Ovary (tissue), 9 donors: ENCODE data around the gene MB. TPM values are rescaled to one million over a fixed set of nuclear protein-coding genes. Genes with fewer than 3 reads are reported as not detected.

ENCODE experiments used
- DNase-seq, 5 donors: peaks; one replicate each; pipeline ENCODE4 v3.0.0-alpha.2; 2019 to 2020
- H3K27ac ChIP-seq, 2 donors: fragments of 200-600 bp; one replicate each; pipeline versions ENCODE4 v1.5.1 to v1.8.0; 2019 to 2022
- H3K27me3 ChIP-seq: fragments of 200-600 bp; one replicate; pipeline ENCODE4 v1.8.0; 2022
- H3K36me3 ChIP-seq: fragments of 200-600 bp; sonication (generic); one replicate; pipeline ENCODE4 v1.5.1; 2019
- H3K4me1 ChIP-seq: one replicate; pipeline ENCODE4 v1.8.1; 2013; ENCODE audit warnings: mild to moderate bottlenecking, moderate library complexity; ENCODE audit not compliant: insufficient read depth
- H3K4me3 ChIP-seq: fragments of 200-600 bp; sonication (generic); one replicate; pipeline ENCODE4 v1.5.1; 2017
- H3K9me3 ChIP-seq, 2 donors: fragments of 200-600 bp in 1 of 2; sonication (generic) in 1 of 2; one replicate each; pipeline versions ENCODE4 v1.5.1 to v1.8.1; 2013 to 2019; ENCODE audit warnings: mild to moderate bottlenecking in 1 of 2, moderate library complexity in 1 of 2
- EP300 ChIP-seq: sonication (generic); formaldehyde crosslinking; IDR thresholded peaks from one replicate; pipeline ENCODE4 v1.6.1; 2017; ENCODE audit warnings: antibody characterized with exemption
- POLR2A ChIP-seq: fragments of 450-650 bp; IDR thresholded peaks from one replicate; pipeline ENCODE4 v1.6.1; 2017; ENCODE audit warnings: antibody characterized with exemption, mild to moderate bottlenecking, moderate library complexity
- WGBS, 3 donors: extraction: QIAGEN DNeasy Blood & Tissue Kit in 1 of 3; methylation state at CpG; one replicate each; pipeline versions ENCODE4 v1.1.5 to v1.1.7; 2013 to 2017; 5-methylcytosine and 5-hydroxymethylcytosine counted together
- intact Hi-C, 4 donors: fragments of 100-400 bp; cut with DNase I; formaldehyde crosslinking; loops; one replicate each; pipeline versions ENCODE4 v1.11.0 to v1.15.1; 2022 to 2023
- polyA plus RNA-seq, 2 donors: library from polyadenylated mRNA; stranded (reverse); fragments of 200-250 nt in 1 of 2; fragments of 350-450 nt in 1 of 2; fragmentation: Illumina TruSeq in 1 of 2; extraction: RNeasy Lipid Tissue Mini Kit (QIAGEN cat#74804) in 1 of 2; gene quantifications; one replicate each; pipeline ENCODE4 v1.2.3, GENCODE V29; 2013 to 2014
- total RNA-seq, 7 donors: library from RNA; depleted of rRNA in 2 of 7; stranded (reverse); fragments of >200 nt in 2 of 7; fragmentation: NEBNext Ultra II Directional in 3 of 7; extraction: Animal tissue kit (Norgen Biotek cat#: 25700) in 3 of 7; gene quantifications; one replicate each; pipeline versions ENCODE4 v1.1.0 to v1.2.4, GENCODE V29; 2016 to 2023
- TF ChIP-seq, protein P1 (sequence below), 3 donors: fragments of 450-650 bp in 2 of 3; fragments of 200-600 bp in 1 of 3; IDR thresholded peaks; one replicate each; pipeline versions ENCODE4 v1.5.1 to v1.8.0; 2016 to 2022; ENCODE audit warnings: antibody characterized with exemption in 3 of 3, mild to moderate bottlenecking in 1 of 3
- donor health status: DM: no; HTN: no; CAD: no; lungs with moderate emphysema.
- donor health status: DM: no; HTN: no; CAD: no.
- donor health status: Bipolar disorder and iron deficiency.
- donor health status: DM: yes; HTN: yes; CAD: no.
- donor health status: DM: no; HTN: no; CAD: no.
- donor health status: DM: yes; HTN: yes; CAD: no.

MB gene
- total and polyA plus RNA-seq, 9 donors, result 1.3 to 3.0 (median 1.9) TPM; not detected in 3

GRCh38 chr22:35622191-35622913 is 5.2 kb upstream of the MB start:
- TF ChIP-seq POLR2A, result no peak

DNA sequence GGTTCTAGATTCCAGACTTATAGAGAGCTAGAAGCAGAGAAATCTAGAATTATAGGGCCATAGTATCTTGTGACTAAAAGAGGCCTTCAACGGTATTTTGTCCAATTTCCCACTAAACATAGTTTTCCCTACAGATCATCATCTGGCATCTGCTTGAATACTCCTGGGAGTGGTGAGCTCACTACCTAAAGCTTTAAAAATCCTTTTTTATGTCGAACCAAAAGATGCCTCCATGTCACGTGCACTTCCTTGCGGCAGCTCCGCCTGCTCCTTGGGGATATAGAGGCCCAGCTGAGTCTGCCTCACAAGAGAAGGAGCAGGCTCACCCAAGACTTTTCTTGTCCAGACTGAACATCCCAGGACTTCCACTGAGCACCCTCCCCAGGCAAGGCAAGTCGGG is 4.3 kb upstream of the MB start:
- Histone ChIP-seq H3K4me1 (peaks cover 1% of the 10 kb centered on the region), H3K4me3 (no peak overlapping the region), H3K9me3 (no peaks in the 10 kb centered on the region), H3K36me3 (no peaks in the 10 kb centered on the region), H3K27ac (no peak overlapping the region), H3K27me3 (no peaks in the 10 kb centered on the region)
- TF ChIP-seq EP300 (no peak), POLR2A (no peak)
- TF ChIP-seq, protein P1, sequence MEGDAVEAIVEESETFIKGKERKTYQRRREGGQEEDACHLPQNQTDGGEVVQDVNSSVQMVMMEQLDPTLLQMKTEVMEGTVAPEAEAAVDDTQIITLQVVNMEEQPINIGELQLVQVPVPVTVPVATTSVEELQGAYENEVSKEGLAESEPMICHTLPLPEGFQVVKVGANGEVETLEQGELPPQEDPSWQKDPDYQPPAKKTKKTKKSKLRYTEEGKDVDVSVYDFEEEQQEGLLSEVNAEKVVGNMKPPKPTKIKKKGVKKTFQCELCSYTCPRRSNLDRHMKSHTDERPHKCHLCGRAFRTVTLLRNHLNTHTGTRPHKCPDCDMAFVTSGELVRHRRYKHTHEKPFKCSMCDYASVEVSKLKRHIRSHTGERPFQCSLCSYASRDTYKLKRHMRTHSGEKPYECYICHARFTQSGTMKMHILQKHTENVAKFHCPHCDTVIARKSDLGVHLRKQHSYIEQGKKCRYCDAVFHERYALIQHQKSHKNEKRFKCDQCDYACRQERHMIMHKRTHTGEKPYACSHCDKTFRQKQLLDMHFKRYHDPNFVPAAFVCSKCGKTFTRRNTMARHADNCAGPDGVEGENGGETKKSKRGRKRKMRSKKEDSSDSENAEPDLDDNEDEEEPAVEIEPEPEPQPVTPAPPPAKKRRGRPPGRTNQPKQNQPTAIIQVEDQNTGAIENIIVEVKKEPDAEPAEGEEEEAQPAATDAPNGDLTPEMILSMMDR (IDR thresholded peaks at IDR 0.05), result no peak
- 84 to 89% (median 87%) methylated on average over 6 of the region's 6 CpGs for WGBS, 3 donors
- intact Hi-C loops, result loop anchor here in 3 of 4 donors (10.0 kb wide), 3 partner anchors 267 to 503 kb away; no protein-coding TSS in a partner anchor
- no peak for DNase-seq

More at GRCh38 chr22:35622191-35622913, 5.2 kb upstream of the MB start:
- no peaks in the 10 kb centered on the region for H3K27me3 ChIP-seq
- intact Hi-C loops, result loop anchor here (2.0 to 10.0 kb wide), 5 partner anchors 192 to 502 kb away; no protein-coding TSS in a partner anchor
- H3K4me1 ChIP-seq, result peaks cover 1% of the 10 kb centered on the region
- no peaks in the 10 kb centered on the region for H3K36me3 ChIP-seq
- H3K27ac ChIP-seq, result no peak overlapping the region
- DNase-seq, result peak in 1 of 5 donors; percentile 46
- WGBS, 3 donors, result 64 to 69% (median 65%) methylated on average over 9 of the region's 9 CpGs
- no peak overlapping the region for H3K4me3 ChIP-seq
- no peaks in the 10 kb centered on the region for H3K9me3 ChIP-seq

- WGBS, 3 donors, result 81 to 88% (median 84%) methylated on average over 15 of the region's 15 CpGs
- no peaks in the 10 kb centered on the region for H3K36me3 ChIP-seq
- DNase-seq, result no peak
- no peaks in the 10 kb centered on the region for H3K9me3 ChIP-seq
- no peaks in the 10 kb centered on the region for H3K27me3 ChIP-seq
- TF ChIP-seq, protein P1 (IDR thresholded peaks at IDR 0.05), result no peak
- TF ChIP-seq POLR2A (no peak), EP300 (no peak)
- peaks cover 1% of the 10 kb centered on the region for H3K4me1 ChIP-seq
- intact Hi-C loops, result loop anchor here in 3 of 4 donors (10.0 kb wide), 3 partner anchors 266 to 504 kb away; no protein-coding TSS in a partner anchor
- no peak overlapping the region for H3K4me3 ChIP-seq
- no peak overlapping the region for H3K27ac ChIP-seq
These were observed 3.6 kb upstream of the MB start for GRCh38 chr22:35620624-35621251.

DNA sequence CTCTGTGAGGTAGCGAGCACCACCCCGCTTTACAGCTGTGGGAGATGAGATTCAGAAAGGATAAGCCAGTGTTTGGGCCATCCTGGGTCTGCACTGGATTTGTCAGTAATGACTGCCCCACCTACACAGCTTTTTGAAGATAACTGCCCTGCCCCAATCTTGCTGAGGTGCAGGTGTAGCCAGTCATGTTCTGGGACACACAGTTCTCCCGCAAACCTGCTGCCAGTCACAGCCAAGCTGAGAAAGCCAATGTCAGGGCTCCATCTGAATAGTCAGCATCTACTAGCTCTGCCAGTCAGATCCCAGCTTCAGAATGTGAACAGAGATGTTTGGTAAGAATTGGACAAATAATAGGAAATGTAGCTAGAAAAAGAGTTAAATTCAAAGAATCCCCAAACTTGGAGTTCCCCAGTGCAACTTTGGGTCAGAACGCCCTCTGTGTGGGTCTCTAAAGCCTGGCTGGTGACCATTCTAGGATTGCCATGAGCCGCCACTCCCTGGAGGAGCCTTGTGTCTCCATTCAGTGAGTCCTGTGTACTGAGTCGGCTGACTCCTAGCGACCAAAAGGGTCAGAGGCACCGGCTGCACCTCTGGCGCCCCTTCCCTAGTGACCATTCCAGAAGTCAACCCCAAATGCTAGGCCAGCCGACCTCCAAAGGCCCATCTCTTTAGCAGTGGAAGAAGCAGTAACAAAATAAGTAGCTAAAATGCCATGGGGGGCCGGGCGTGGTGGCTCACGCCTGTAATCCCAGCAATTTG is 2.4 kb upstream of the MB start:
- no peak for DNase-seq
- Histone ChIP-seq H3K4me3 (no peak overlapping the region), H3K27me3 (no peaks in the 10 kb centered on the region), H3K36me3 (no peaks in the 10 kb centered on the region), H3K4me1 (peaks cover 3% of the 10 kb centered on the region), H3K27ac (no peak overlapping the region), H3K9me3 (no peaks in the 10 kb centered on the region)
- WGBS, 3 donors, result 89 to 95% (median 94%) methylated on average over 13 of the region's 13 CpGs
- TF ChIP-seq POLR2A, result no peak
- no peak for TF ChIP-seq EP300
- TF ChIP-seq, protein P1 (IDR thresholded peaks at IDR 0.05), result no peak
- intact Hi-C loops, result loop anchor here in 3 of 4 donors (10.0 kb wide), 4 partner anchors 185 to 505 kb away; no protein-coding TSS in a partner anchor
